Stimulated activated CD8-positive, alpha-beta memory T cell treated with anti-CD3 and anti-CD28 coated beads, Interleukin-12 subunit alpha, Interleukin-12 subunit beta, amount 100 ng/mL, for 4 hours (primary cell): ENCODE results near the gene KCNC4.

ENCODE experiments used
- DNase-seq: peaks from one replicate; pipeline ENCODE4 v3.0.0-alpha.2; 2020; ENCODE audit warnings: low read depth

KCNC4 gene

GRCh38 chr1:110189181-110189580 is 20.9 kb upstream of the KCNC4 start:
- no peak for DNase-seq

DNA sequence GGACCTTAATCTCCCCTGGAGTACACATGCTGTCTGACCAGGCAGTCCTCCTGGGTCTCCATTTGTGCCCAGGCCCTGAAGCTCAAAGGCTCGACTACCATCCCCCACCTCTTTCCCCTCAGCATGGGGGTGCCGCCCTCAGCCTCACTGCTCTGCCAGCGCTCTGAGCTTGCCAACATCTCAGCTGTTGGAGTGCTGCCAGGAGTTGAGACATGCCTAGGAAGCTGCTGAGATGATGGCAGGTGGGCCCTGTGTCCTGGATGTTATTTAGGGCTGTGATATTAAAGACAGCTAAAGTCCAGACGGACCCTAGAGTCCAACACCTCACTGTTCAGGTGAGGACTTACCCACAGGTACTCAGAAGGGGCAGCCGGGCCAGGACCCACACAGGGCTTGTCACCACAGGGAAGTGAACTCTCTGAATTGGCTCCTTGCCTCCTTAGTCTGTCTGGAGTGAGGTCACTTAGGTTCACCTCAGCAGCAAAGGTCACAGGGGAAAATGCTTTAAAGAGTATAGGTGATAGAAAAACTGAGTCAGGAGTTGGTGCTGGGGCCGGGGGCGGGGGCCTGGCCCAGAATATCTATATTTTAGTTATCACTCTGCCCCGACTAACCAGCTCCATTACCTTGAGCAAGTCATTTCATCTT is 19.7 kb upstream of the KCNC4 start:
- DNase-seq: no peak

DNA sequence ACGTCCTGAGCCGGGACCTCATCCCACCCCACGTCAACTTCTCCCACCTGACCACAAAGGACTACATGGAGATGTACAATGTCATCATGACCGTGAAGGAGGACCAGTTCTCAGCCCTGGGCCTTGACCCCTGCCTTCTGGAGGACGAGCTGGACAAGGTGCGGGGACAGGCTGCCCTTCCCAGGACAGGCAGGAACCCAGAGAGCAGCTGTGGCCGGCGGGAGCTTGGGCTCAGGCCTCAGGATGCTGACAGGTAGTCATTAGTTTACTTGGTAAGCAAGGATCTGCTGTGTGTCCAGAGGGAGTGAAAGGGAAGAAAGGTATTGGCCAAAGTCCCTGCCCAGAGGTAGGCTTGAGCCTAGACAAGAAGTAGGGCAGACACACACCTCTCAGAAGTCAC is 17.6 kb upstream of the KCNC4 start:
- DNase-seq: no peak

DNA sequence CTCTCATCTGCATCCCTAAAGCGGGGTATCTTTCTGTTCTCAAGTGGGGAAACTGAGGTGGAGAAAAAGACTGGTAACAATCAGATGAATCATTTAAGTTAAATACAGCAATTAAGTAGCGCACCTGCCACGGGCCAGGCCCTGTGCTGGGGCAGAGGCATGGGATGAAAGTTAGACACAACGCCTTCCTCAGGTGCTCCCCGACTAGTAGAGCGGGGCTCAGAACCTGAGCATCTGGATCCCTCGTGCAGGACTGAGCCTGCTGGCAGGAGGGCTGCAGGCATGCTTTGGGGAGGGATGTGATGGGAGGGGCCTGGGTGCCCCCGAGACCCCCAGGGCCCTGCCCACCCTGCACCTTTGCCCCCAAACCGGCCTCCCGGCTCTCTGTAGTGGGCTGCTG is 14.9 kb upstream of the KCNC4 start:
- no peak for DNase-seq

GRCh38 chr1:110196917-110197765 is 13.0 kb upstream of the KCNC4 start:
- DNase-seq: peak; percentile 17

- DNase-seq: no peak
Measured at GRCh38 chr1:110197905-110198629, 12.0 kb upstream of the KCNC4 start.

DNA sequence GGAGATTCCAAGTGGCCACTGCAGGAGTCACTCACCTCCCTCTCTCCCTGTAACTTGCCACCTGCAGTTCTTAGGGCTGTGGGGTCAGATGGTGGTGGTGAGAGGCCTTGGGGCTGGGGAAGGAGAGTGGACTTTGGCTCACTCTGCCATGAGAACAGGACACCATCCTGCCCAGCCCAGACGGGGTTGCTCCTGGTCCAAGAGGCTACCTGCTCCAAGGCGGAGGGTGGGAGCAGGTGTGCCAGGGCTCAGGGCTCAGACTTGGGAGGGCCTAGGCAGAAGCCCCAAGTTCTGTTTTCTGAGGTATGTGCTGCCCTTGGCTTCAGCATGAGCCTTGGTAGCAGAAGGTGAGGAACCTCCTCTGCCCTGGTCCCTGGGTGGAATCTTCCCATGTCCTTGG is 11.4 kb upstream of the KCNC4 start:
- DNase-seq: no peak

- DNase-seq: no peak
Measured at GRCh38 chr1:110200190-110200589, 9.9 kb upstream of the KCNC4 start.

- no peak for DNase-seq
Measured at GRCh38 chr1:110200666-110201065, 9.4 kb upstream of the KCNC4 start.

- DNase-seq: no peak
Measured at GRCh38 chr1:110201157-110201825, 8.8 kb upstream of the KCNC4 start.

GRCh38 chr1:110203021-110203661 is 7.0 kb upstream of the KCNC4 start:
- peak; percentile 8 for DNase-seq

GRCh38 chr1:110205156-110205555 is 5.0 kb upstream of the KCNC4 start:
- no peak for DNase-seq

DNA sequence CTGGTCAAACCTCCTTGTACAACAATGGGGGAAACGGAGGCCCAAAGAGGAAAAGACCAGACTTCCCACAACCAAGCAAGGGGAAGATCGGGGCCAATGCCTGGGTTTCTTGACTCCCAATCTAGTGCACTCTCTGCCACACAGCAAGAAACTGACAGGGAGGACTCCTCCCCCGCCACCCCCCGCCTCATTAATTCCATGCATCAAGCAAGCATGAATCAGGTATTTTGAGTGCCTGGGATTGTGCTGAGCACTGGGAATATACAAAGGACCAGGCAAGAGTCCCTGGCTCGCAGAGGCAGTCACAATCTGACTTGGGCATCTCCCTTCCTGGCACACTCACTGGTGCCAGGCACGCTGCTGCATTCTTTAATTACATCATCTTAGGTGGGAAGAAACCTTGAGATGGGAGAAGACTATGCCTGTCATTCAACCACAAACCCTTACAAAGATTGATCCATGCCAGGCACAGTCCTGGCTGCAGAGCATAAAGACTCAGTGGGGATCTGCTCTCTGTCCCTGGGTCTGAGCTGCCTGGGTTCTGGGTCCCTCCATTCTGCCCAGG is 4.4 kb upstream of the KCNC4 start:
- no peak for DNase-seq

DNA sequence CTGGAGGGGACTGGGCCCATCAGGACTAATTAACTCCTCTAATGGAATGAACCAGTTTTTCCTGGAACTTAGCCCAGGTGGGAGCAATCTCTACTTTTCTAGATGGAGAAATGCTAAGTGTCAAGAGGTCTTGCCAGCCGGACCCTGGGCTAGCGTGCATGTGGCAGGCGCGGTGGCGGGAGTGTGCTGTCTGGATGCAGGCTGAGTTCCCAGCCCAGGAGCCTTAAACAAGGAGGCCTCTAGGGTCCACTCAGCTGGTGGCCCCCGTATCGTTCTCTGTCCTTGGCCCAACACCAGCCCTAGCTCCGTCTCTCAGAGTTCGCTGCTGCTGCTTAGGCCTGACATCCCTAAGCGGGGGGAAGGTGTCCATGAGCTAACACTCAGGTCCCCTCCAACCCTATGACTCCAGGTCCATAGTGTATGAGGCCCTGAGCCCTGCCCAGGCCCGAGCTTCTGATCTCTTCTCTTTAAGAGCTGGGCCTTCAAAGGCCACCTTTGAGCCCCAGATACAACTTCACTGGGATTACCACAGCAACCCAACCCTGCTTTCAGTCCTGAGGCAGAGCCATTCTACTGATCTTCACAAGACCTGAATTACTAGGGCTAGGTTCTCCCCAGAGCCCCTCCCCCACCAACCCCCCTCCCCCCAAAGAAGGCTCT is 3.7 kb upstream of the KCNC4 start:
- DNase-seq: no peak

- DNase-seq: peak; percentile 59
Measured at GRCh38 chr1:110207831-110208230, 2.3 kb upstream of the KCNC4 start.

DNA sequence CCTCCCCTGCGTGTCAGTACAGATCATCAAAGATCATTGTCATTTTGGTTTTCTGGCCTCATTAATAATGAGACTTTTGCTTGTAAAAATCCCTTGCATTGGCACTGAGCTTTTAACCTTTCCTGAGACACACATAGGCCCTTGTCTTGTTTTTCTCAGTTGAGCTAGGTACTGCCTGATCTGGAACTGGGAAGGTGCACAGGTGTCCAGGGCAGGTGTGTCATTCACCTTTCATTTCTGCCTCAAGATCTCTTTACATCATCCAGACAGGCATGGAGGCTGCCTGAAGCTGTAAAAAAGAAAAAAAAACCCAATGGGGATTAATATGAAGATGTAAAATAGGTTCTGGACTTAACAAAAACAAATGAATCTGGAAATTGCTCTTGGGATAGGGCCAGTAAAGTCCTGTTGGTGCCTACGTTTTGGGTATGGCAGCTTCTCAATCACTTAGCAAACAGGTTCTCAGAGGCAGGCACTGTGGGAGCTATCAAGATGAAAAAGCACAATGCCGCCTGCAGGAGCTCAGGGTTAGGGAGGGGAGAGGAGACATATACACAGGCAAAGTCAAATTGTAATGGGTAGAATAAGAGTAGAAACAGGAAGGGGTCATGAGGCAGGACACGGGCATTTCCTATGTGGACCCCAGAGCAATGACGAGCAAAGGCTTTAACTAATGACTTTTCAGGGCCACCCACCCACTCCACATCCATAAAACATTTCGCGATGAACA is 1.0 kb upstream of the KCNC4 start:
- DNase-seq: no peak

DNA sequence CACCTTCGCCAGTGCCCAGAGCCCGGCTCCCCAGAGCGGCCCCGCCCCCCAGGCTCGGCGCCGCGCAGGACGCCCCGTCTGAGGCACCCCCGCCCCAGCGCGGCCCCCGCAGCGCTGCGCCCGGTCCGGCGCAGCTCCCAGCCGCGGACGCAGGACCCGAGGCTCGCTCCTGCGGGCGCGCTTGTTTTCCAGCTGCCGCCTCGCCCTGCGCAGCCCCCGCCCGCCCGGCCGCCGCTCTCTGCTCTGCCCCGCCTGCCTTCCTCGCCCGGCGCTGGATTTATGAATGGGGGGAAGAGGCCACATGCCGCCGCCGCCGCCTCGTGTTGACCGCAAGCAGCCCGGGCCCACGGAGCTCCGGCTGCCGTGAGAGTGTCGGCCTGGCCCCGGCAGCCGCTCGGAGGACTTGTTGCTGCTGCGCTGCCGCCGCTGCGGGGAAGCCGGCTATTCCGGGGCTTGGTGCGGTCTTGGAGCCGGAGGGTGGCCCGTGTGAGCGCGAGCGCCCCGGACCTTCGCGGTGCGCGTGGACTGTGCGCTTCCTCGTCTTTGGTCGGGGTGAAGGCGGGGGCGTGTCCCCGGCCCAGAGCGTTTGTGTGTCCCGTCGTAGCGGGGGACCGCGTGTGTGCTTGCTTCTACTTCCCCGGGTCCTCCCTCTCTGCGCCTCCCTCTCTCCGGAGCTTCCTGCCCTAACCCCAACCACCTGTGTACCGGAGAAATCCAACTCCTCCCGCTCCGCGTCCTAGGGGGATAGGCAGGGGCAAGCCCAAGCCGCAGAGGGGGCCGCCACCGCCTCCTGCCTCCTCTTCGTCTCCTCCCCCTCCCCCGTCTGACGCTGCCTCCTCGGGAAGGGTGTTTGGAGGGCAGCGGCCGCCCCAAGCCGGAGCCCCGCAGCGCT is 736 bp downstream of the KCNC4 start:
- DNase-seq: peak; percentile 33

GRCh38 chr1:110211496-110212168 is 1.5 kb downstream of the KCNC4 start:
- peak; percentile 21 for DNase-seq
